Body of pancreas (tissue), 4 donors: Measurements from ENCODE around the gene MYO1H.

Source experiments
- CTCF ChIP-seq, 7 experiments: fragments of 450-650 bp in 4 of 7; fragments of 200-600 bp in 3 of 7; sonication (generic) in 3 of 7; IDR thresholded peaks; one replicate each; pipeline ENCODE4 v1.5.1; 2016 to 2019; ENCODE audit warnings: antibody characterized with exemption in 7 of 7
- POLR2A ChIP-seq, 3 donors: fragments of 450-650 bp; IDR thresholded peaks; one replicate each; pipeline ENCODE4 v1.6.1; 2016; ENCODE audit warnings: antibody characterized with exemption in 3 of 3, mild to moderate bottlenecking in 2 of 3

- no peak for TF ChIP-seq CTCF (IDR thresholded peaks at IDR 0.05)
- no peak for TF ChIP-seq POLR2A (IDR thresholded peaks at IDR 0.05)
Measured at GRCh38 chr12:109489016-109489954, 141.6 kb downstream of the MYO1H start.
